Kidney epithelial cell (primary cell): ENCODE measurements around the gene FILIP1L. TPM values are rescaled to one million over a fixed set of nuclear protein-coding genes. Genes with fewer than 3 reads are reported as not detected.

Experiments used
- DNase-seq: peaks from one replicate; pipeline ENCODE4 v3.0.0-alpha.2; 2010; ENCODE audit warnings: low read depth
- H3K27me3 ChIP-seq: 2 replicates; pipeline ENCODE4 v1.6.0; 2011; ENCODE audit warnings: low read length; ENCODE audit not compliant: control insufficient read depth, insufficient read depth
- H3K36me3 ChIP-seq: 2 replicates; pipeline ENCODE4 v1.5.1; 2011; ENCODE audit warnings: low read length; ENCODE audit not compliant: control insufficient read depth, insufficient read depth
- H3K4me3 ChIP-seq: 2 replicates; pipeline ENCODE4 v1.5.1; 2011; ENCODE audit warnings: low read depth, mild to moderate bottlenecking, control low read depth, low read length
- total RNA-seq: library from RNA; depleted of rRNA; stranded (reverse); fragments of >200 nt; gene quantifications from 2 replicates; pipeline ENCODE4 v1.2.3, GENCODE V29; 2015
- TF ChIP-seq, protein P1 (sequence below): IDR thresholded peaks from 2 replicates; pipeline ENCODE4 v1.5.1; 2011; ENCODE audit warnings: mild to moderate bottlenecking, moderate library complexity, low read length, control low read depth, inconsistent platforms; ENCODE audit not compliant: insufficient read depth, poor library complexity, severe bottlenecking

Gene FILIP1L
- total RNA-seq, 1 donor from 2014 or later, result 15.6 TPM

DNA sequence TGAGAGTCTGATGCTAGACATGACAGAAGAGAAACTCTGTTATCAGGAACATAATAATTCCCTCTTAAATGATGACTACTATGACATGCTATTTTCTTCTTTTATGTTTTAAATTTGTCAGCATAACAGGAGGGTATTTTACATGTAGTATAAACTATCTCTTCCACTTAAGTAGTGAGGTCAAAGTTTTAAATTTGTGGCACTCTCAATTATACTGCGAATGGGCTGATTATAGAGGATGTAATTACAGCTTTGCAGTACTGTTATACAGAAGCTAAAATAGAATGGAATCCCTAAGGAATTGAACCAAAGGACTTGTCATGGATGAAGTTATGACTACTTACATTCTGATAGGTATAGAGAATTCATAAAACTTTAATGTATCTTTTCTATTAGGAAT is 262.3 kb downstream of the FILIP1L start:
- H3K27me3 ChIP-seq, result no peaks in the 10 kb centered on the region
- DNase-seq, result no peak
- TF ChIP-seq, protein P1, sequence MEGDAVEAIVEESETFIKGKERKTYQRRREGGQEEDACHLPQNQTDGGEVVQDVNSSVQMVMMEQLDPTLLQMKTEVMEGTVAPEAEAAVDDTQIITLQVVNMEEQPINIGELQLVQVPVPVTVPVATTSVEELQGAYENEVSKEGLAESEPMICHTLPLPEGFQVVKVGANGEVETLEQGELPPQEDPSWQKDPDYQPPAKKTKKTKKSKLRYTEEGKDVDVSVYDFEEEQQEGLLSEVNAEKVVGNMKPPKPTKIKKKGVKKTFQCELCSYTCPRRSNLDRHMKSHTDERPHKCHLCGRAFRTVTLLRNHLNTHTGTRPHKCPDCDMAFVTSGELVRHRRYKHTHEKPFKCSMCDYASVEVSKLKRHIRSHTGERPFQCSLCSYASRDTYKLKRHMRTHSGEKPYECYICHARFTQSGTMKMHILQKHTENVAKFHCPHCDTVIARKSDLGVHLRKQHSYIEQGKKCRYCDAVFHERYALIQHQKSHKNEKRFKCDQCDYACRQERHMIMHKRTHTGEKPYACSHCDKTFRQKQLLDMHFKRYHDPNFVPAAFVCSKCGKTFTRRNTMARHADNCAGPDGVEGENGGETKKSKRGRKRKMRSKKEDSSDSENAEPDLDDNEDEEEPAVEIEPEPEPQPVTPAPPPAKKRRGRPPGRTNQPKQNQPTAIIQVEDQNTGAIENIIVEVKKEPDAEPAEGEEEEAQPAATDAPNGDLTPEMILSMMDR, result no peak
- H3K36me3 ChIP-seq, result no peaks in the 10 kb centered on the region
- H3K4me3 ChIP-seq, result no peak overlapping the region

DNA sequence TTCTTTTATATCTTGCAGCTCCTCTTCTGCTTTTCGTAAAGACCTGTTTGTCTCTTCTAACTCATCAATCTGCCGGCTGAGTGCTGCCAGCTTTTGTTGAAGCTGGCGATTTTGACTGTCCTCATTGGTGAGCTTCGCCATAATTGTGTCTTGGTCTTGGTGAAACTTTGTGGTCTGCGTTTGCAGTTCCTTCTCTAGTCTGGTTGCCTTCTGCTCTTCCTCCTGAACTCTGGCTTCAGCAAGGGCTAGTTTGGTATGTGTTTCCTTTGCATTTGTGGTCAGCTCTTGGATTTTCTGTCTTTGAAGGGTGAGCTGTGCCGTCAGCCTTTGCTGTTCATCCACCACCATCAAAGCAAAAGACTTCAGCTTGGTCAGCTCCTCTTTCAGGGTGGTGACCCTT is 263.7 kb downstream of the FILIP1L start:
- DNase-seq, result no peak
- no peaks in the 10 kb centered on the region for H3K36me3 ChIP-seq
- H3K4me3 ChIP-seq, result no peak overlapping the region
- no peaks in the 10 kb centered on the region for H3K27me3 ChIP-seq
- TF ChIP-seq, protein P1, result no peak

DNA sequence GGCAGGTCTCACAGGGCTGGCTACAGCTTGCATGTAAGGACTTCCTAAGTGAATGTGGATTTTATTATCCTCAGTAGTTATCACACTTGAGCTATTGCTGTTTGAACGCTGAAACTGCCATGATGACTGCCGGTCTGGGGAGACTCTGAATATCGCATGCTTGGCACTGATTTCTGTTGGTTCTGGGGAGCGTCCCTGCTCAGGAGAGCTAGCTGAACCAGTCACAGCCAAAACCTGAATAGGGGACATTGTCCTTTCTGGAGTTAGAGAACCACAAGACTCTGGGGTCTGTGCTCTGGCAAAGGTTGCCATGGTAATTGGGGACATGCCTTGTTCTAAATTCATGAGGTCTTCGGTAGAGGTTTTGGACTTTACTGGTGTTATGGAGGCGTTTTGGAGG is 265.9 kb downstream of the FILIP1L start:
- Histone ChIP-seq H3K4me3 (no peak overlapping the region), H3K36me3 (no peaks in the 10 kb centered on the region), H3K27me3 (no peaks in the 10 kb centered on the region)
- no peak for DNase-seq
- TF ChIP-seq, protein P1, result no peak

DNA sequence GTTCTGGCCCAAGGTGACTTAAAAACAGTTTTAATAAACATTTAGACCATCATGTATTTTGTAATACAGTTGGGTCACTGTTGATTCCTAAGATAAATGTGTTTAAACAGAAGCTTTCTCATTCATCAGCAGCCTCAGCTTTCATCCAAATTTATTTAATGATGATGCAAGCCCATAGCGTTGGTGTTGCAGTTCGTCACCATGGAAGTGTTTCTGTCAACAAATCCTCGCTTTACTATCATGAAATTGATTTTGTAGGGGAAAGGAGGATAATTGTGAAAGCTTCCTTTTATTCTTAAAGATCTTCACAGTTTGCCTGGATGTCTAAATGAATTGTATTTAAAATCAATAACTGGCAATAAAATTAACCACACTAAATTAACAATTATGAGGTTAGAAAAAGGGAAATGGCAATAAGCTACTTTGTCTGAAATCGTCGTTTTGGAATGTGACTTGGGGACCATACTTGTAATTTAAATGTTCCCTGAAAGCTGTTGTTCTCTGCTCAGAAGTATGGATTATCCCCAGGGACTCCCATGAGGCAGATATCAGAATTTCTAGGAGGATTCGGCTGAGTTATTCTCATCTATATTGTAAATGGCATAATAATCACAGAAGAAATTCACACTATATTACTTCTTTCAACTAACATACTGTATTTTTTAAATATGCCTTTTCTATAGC is 267.7 kb downstream of the FILIP1L start:
- Histone ChIP-seq H3K4me3 (no peak overlapping the region), H3K27me3 (no peaks in the 10 kb centered on the region), H3K36me3 (no peaks in the 10 kb centered on the region)
- TF ChIP-seq, protein P1, result no peak
- DNase-seq, result no peak

DNA sequence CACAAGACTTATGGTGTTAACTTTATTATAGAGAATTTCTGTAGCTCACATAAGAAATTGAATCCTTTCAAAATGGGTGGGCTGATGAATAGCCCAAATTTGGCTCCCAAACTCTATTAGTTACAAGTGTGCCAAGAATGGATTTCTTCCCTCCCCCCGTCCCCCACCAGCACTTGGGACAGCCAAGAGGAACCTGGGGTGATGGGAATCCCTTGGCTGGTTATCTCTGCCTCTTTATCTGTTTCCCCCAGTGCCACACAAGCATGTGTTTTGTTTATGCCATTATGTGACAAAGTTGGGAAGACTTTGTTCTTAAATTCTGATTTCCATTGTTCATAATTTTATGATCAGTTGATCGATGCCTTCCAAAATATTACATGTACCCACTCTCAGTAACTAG is 268.3 kb downstream of the FILIP1L start:
- Histone ChIP-seq H3K27me3 (no peaks in the 10 kb centered on the region), H3K4me3 (no peak overlapping the region), H3K36me3 (no peaks in the 10 kb centered on the region)
- DNase-seq, result no peak
- TF ChIP-seq, protein P1, result no peak

DNA sequence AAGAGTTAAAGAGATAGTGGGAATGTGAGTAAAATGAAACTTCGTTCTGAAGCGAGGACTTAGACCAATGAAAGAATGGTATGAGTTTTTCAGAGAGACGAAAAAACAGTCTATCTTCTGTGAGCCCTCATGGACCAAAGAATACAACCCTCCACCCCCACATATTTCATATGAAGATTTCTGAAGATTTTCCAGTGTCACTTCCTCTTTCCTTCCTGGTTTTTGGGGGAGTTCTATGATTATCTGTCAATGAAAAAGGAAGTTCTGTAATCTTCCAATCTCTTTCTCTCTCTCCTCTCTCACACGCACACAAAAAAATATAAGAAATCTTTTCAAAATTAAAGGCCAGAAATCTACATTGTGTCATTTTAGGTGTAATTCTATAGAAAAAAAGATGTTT is 269.0 kb downstream of the FILIP1L start:
- no peak for DNase-seq
- Histone ChIP-seq H3K36me3 (no peaks in the 10 kb centered on the region), H3K4me3 (no peak overlapping the region), H3K27me3 (no peaks in the 10 kb centered on the region)
- TF ChIP-seq, protein P1, result no peak
